Measurements from ENCODE around the gene GXYLT1. TPM values are rescaled to one million over a fixed set of nuclear protein-coding genes. Genes with fewer than 3 reads are reported as not detected.
A peak's percentile ranks its signal among the peaks of the same experiment; 100 is the strongest.

GXYLT1 gene
- total and polyA plus RNA-seq, 2 of the 13 experiments (the other 11 are each of a cell fraction or from before 2014, with no cell fraction given): 7.8 to 17.0 TPM

DNA sequence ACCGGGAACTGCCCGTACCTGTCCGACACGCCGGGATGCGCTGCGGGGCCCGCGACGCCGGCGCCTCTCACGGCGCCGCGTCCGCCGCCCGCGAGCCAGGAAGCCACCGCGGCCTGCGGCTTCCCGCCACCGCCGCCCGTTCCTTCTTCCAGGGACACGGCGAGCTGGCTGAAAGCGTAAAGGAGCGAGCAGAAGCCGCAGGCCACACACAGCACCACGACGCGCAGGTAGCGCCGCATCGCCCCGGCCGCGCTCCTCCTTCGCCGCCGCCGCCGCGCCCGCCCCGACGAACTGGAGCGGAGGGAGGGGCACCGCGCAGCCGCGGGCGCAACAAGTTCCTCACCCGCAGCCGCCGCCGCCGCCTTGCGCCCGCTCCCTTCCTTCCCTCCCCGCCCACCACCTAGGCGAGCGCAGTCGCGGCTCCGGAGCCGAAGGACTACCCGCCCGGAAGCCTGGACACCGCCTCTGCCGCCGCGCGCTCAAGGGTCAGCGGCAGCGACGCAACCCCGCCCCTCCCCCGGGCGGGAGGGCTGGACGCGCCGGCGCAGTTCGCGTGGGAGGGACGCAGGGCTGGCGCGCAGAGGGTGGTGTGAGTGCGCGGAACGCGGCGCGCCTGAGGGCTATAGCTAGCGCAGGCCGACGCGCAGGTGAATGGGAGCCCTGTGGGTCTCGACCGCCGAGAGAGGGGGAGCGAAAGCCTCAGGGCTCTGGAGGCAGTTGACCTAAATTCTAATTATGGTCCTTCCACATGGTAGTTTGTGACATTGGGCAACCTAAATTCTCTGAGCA is at the start of gene GXYLT1 (continued):
- TF ChIP-seq, protein P1, sequence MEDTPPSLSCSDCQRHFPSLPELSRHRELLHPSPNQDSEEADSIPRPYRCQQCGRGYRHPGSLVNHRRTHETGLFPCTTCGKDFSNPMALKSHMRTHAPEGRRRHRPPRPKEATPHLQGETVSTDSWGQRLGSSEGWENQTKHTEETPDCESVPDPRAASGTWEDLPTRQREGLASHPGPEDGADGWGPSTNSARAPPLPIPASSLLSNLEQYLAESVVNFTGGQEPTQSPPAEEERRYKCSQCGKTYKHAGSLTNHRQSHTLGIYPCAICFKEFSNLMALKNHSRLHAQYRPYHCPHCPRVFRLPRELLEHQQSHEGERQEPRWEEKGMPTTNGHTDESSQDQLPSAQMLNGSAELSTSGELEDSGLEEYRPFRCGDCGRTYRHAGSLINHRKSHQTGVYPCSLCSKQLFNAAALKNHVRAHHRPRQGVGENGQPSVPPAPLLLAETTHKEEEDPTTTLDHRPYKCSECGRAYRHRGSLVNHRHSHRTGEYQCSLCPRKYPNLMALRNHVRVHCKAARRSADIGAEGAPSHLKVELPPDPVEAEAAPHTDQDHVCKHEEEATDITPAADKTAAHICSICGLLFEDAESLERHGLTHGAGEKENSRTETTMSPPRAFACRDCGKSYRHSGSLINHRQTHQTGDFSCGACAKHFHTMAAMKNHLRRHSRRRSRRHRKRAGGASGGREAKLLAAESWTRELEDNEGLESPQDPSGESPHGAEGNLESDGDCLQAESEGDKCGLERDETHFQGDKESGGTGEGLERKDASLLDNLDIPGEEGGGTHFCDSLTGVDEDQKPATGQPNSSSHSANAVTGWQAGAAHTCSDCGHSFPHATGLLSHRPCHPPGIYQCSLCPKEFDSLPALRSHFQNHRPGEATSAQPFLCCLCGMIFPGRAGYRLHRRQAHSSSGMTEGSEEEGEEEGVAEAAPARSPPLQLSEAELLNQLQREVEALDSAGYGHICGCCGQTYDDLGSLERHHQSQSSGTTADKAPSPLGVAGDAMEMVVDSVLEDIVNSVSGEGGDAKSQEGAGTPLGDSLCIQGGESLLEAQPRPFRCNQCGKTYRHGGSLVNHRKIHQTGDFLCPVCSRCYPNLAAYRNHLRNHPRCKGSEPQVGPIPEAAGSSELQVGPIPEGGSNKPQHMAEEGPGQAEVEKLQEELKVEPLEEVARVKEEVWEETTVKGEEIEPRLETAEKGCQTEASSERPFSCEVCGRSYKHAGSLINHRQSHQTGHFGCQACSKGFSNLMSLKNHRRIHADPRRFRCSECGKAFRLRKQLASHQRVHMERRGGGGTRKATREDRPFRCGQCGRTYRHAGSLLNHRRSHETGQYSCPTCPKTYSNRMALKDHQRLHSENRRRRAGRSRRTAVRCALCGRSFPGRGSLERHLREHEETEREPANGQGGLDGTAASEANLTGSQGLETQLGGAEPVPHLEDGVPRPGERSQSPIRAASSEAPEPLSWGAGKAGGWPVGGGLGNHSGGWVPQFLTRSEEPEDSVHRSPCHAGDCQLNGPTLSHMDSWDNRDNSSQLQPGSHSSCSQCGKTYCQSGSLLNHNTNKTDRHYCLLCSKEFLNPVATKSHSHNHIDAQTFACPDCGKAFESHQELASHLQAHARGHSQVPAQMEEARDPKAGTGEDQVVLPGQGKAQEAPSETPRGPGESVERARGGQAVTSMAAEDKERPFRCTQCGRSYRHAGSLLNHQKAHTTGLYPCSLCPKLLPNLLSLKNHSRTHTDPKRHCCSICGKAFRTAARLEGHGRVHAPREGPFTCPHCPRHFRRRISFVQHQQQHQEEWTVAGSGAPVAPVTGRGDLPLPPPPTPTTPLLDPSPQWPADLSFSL (CRISPR knock-in tag; IDR thresholded peaks at IDR 0.05): peak; percentile 58; the same call in 1 of the 2 replicates
- TF ChIP-seq ZNF510 (CRISPR knock-in tag; IDR thresholded peaks at IDR 0.05; ENCODE audit: low read depth) (no peak), ZNF530 (CRISPR knock-in tag; IDR thresholded peaks at IDR 0.05; ENCODE audit: low read depth) (no peak), ZMYM3 (CRISPR knock-in tag; IDR thresholded peaks at IDR 0.05) (no peak), ZNF451 (CRISPR knock-in tag; IDR thresholded peaks at IDR 0.05) (peak; percentile 96), ZNF460 (CRISPR knock-in tag; IDR thresholded peaks at IDR 0.05; ENCODE audit: borderline replicate concordance) (no peak), MIER3 (CRISPR knock-in tag; IDR thresholded peaks at IDR 0.05; ENCODE audit: borderline replicate concordance) (peak; percentile 24; the same call in 1 of the 2 replicates), ZNF556 (CRISPR knock-in tag; IDR thresholded peaks at IDR 0.05; ENCODE audit: borderline replicate concordance) (peak; percentile 79), ZNF878 (CRISPR knock-in tag; IDR thresholded peaks at IDR 0.05) (0 out of 2 replicates have a peak, but pooled peaks have one; percentile 48), REPIN1 (CRISPR knock-in tag; IDR thresholded peaks at IDR 0.05; ENCODE audit: borderline replicate concordance, low read depth) (peak; percentile 81; the same call in 1 of the 2 replicates), ZFP36L2 (CRISPR knock-in tag; IDR thresholded peaks at IDR 0.05) (0 out of 2 replicates have a peak, but pooled peaks have one; percentile 40), ZNF614 (CRISPR knock-in tag; IDR thresholded peaks at IDR 0.05; ENCODE audit: borderline replicate concordance) (no peak)
- TF ChIP-seq, protein P2, sequence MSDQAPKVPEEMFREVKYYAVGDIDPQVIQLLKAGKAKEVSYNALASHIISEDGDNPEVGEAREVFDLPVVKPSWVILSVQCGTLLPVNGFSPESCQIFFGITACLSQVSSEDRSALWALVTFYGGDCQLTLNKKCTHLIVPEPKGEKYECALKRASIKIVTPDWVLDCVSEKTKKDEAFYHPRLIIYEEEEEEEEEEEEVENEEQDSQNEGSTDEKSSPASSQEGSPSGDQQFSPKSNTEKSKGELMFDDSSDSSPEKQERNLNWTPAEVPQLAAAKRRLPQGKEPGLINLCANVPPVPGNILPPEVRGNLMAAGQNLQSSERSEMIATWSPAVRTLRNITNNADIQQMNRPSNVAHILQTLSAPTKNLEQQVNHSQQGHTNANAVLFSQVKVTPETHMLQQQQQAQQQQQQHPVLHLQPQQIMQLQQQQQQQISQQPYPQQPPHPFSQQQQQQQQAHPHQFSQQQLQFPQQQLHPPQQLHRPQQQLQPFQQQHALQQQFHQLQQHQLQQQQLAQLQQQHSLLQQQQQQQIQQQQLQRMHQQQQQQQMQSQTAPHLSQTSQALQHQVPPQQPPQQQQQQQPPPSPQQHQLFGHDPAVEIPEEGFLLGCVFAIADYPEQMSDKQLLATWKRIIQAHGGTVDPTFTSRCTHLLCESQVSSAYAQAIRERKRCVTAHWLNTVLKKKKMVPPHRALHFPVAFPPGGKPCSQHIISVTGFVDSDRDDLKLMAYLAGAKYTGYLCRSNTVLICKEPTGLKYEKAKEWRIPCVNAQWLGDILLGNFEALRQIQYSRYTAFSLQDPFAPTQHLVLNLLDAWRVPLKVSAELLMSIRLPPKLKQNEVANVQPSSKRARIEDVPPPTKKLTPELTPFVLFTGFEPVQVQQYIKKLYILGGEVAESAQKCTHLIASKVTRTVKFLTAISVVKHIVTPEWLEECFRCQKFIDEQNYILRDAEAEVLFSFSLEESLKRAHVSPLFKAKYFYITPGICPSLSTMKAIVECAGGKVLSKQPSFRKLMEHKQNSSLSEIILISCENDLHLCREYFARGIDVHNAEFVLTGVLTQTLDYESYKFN (CRISPR knock-in tag; conservative IDR thresholded peaks at IDR 0.05): peak; percentile 68
- TF ChIP-seq, protein P3, sequence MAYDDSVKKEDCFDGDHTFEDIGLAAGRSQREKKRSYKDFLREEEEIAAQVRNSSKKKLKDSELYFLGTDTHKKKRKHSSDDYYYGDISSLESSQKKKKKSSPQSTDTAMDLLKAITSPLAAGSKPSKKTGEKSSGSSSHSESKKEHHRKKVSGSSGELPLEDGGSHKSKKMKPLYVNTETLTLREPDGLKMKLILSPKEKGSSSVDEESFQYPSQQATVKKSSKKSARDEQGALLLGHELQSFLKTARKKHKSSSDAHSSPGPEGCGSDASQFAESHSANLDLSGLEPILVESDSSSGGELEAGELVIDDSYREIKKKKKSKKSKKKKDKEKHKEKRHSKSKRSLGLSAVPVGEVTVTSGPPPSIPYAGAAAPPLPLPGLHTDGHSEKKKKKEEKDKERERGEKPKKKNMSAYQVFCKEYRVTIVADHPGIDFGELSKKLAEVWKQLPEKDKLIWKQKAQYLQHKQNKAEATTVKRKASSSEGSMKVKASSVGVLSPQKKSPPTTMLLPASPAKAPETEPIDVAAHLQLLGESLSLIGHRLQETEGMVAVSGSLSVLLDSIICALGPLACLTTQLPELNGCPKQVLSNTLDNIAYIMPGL (CRISPR knock-in tag; IDR thresholded peaks at IDR 0.05; ENCODE audit: borderline replicate concordance in 1 of 2, low read depth in 1 of 2): peak; percentile 86
- TF ChIP-seq, protein P4, sequence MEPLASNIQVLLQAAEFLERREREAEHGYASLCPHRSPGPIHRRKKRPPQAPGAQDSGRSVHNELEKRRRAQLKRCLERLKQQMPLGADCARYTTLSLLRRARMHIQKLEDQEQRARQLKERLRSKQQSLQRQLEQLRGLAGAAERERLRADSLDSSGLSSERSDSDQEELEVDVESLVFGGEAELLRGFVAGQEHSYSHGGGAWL (CRISPR knock-in tag; IDR thresholded peaks at IDR 0.05): peak; percentile 80

All from HepG2 (cell line).